GM21447 (cell line): ENCODE measurements around the gene MBOAT2.
"Not testable (repeated sequence)": the region's sequence is repeated elsewhere in the genome, so short reads cannot be mapped to it uniquely, and the experiment has no call there.

Source experiments
- ATAC-seq: cut with Tn5 transposase; IDR thresholded peaks from one replicate; pipeline ENCODE4 v1.9.1; 2021; ENCODE audit not compliant: unreplicated experiment

Gene MBOAT2

GRCh38 chr2:8962890-8963289 lies 40.6 kb downstream of the MBOAT2 start:
- no peak for ATAC-seq

- ATAC-seq, result no peak
Observed at GRCh38 chr2:8957628-8958027, 45.9 kb downstream of the MBOAT2 start.

- no peak for ATAC-seq
Observed at GRCh38 chr2:8956774-8957173, 46.7 kb downstream of the MBOAT2 start.

- ATAC-seq, result no peak
Observed at GRCh38 chr2:8954990-8955389, 48.5 kb downstream of the MBOAT2 start.

GRCh38 chr2:8953525-8953924 lies 50.0 kb downstream of the MBOAT2 start:
- ATAC-seq, result no peak

GRCh38 chr2:8939486-8940114 lies 63.9 kb downstream of the MBOAT2 start:
- no peak for ATAC-seq

GRCh38 chr2:8938384-8938783 lies 65.1 kb downstream of the MBOAT2 start:
- ATAC-seq, result no peak

GRCh38 chr2:8935982-8936381 lies 67.5 kb downstream of the MBOAT2 start:
- ATAC-seq, result no peak

GRCh38 chr2:8934338-8934737 lies 69.1 kb downstream of the MBOAT2 start:
- ATAC-seq, result no peak

- ATAC-seq, result no peak
Observed at GRCh38 chr2:8932702-8933101, 70.8 kb downstream of the MBOAT2 start.

- ATAC-seq, result not testable (repeated sequence)
Observed at GRCh38 chr2:8930185-8930584, 73.3 kb downstream of the MBOAT2 start.

GRCh38 chr2:8929128-8929527 lies 74.4 kb downstream of the MBOAT2 start:
- ATAC-seq, result no peak

- no peak for ATAC-seq
Observed at GRCh38 chr2:8927510-8928455, 75.7 kb downstream of the MBOAT2 start.

GRCh38 chr2:8926356-8926755 lies 77.1 kb downstream of the MBOAT2 start:
- ATAC-seq, result no peak

GRCh38 chr2:8925411-8925810 lies 78.1 kb downstream of the MBOAT2 start:
- no peak for ATAC-seq

- ATAC-seq, result no peak
Observed at GRCh38 chr2:8923183-8923582, 80.3 kb downstream of the MBOAT2 start.

- no peak for ATAC-seq
Observed at GRCh38 chr2:8922431-8922830, 81.1 kb downstream of the MBOAT2 start.

GRCh38 chr2:8918412-8918811 lies 85.1 kb downstream of the MBOAT2 start:
- no peak for ATAC-seq

GRCh38 chr2:8915941-8916340 lies 87.5 kb downstream of the MBOAT2 start:
- no peak for ATAC-seq

- ATAC-seq, result not testable (repeated sequence)
Observed at GRCh38 chr2:8913767-8914166, 89.7 kb downstream of the MBOAT2 start.

- ATAC-seq, result no peak
Observed at GRCh38 chr2:8907764-8908288, 95.7 kb downstream of the MBOAT2 start.

GRCh38 chr2:8903924-8904323 lies 99.6 kb downstream of the MBOAT2 start:
- not testable (repeated sequence) for ATAC-seq
